Measurements from ENCODE around the gene SMIM26. TPM values are rescaled to one million over a fixed set of nuclear protein-coding genes. Genes with fewer than 3 reads are reported as not detected.
A peak's percentile ranks its signal among the peaks of the same experiment; 100 is the strongest.

The SMIM26 gene
- total and polyA plus RNA-seq, 2 of the 13 experiments (the other 11 are each of a cell fraction or from before 2014, with no cell fraction given), result 214 to 249 TPM

DNA sequence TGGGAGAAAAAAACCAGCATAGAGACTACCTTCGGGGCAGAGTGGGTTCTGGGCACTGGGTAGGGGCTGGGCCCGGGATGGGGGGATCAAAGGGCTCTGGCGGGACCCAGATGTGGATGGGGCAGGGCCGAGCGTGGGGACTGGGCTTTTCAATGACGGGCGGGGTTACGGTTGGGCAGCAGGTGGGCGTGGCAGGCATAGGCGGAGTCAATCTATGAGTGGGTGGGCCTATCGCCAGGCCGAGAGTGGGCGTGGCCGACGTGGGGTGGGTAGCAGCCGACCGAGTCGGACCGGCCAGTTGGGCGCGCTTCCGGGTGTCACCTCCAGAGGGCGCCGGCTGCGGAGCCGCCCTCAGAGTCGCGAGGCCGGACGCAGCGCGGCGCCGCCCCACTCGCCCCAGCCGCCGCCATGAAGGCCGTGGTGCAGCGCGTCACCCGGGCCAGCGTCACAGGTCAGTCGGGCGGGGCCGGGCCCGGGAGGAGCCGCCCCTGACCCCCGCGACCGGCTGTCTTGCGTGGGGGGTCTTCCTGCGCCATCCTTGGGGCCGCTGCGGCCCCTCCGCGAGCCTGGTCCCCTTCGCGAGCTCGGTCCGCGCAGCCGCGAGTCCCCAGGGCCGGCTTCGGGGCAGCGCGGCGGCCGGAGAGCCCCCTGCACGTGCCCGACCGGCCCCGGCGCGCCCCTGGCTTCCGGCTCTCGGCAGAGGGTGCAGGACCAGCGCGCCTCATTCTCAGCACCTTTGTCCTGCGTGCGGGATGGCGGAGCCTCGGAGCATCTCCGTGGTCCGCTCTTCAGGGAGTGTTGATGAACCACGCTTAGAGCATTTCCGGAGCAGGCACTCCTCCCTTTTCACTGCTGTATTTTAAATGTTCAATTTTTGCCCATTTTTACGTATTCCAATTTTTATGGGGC lies 20.7 kb downstream of the SMIM26 start, which contains the start of gene DTD1 (continued):
- TF ChIP-seq TOE1 (CRISPR knock-in tag; IDR thresholded peaks at IDR 0.05) (no peak), ZNF678 (CRISPR knock-in tag; IDR thresholded peaks at IDR 0.05) (no peak), ZFY (CRISPR knock-in tag; IDR thresholded peaks at IDR 0.05) (peak; percentile 91), ATF7 (IDR thresholded peaks at IDR 0.05) (no peak), ATF7 (CRISPR knock-in tag; IDR thresholded peaks at IDR 0.05) (no peak), ZNF878 (CRISPR knock-in tag; IDR thresholded peaks at IDR 0.05) (0 out of 2 replicates have a peak, but pooled peaks have one; percentile 58), PHF8 (CRISPR knock-in tag; IDR thresholded peaks at IDR 0.05) (peak; percentile 62), SMAD9 (CRISPR knock-in tag; IDR thresholded peaks at IDR 0.05) (0 out of 2 replicates have a peak, but pooled peaks have one; percentile 58), ZNF75D (CRISPR knock-in tag; IDR thresholded peaks at IDR 0.05; ENCODE audit: borderline replicate concordance) (no peak), ZNF253 (CRISPR knock-in tag; IDR thresholded peaks at IDR 0.05; ENCODE audit: borderline replicate concordance) (peak; percentile 19; the same call in 1 of the 2 replicates), ZNF614 (CRISPR knock-in tag; IDR thresholded peaks at IDR 0.05; ENCODE audit: borderline replicate concordance) (peak; percentile 30; the same call in 1 of the 2 replicates), ZNF672 (CRISPR knock-in tag; IDR thresholded peaks at IDR 0.05) (no peak), ZNF577 (CRISPR knock-in tag; IDR thresholded peaks at IDR 0.05; ENCODE audit: borderline replicate concordance, low read depth) (no peak), KAT2B (IDR thresholded peaks at IDR 0.05; ENCODE audit: borderline replicate concordance, low read depth, low read length) (no peak), SP1 (IDR thresholded peaks at IDR 0.05) (no peak), SP1 (CRISPR knock-in tag; IDR thresholded peaks at IDR 0.05) (peak; percentile 98), E2F2 (CRISPR knock-in tag; IDR thresholded peaks at IDR 0.05; ENCODE audit: borderline replicate concordance) (0 out of 2 replicates have a peak, but pooled peaks have one; percentile 56), ZNF10 (CRISPR knock-in tag; IDR thresholded peaks at IDR 0.05; ENCODE audit: borderline replicate concordance, low read depth) (no peak), ZNF274 (CRISPR knock-in tag; IDR thresholded peaks at IDR 0.05) (peak; percentile 36), PCBP1 (IDR thresholded peaks at IDR 0.05; ENCODE audit: borderline replicate concordance, low read depth, low read length) (0 out of 2 replicates have a peak, but pooled peaks have one; percentile 36), ZNF558 (CRISPR knock-in tag; IDR thresholded peaks at IDR 0.05; ENCODE audit: borderline replicate concordance) (no peak), SKI (IDR thresholded peaks at IDR 0.05; ENCODE audit: partially characterized antibody) (no peak), FOXJ3 (CRISPR knock-in tag; IDR thresholded peaks at IDR 0.05; ENCODE audit: borderline replicate concordance) (no peak), POLR2G (IDR thresholded peaks at IDR 0.05; ENCODE audit: low read depth, low read length) (peak; percentile 77), ZNF317 (CRISPR knock-in tag; IDR thresholded peaks at IDR 0.05) (no peak), SOX13 (IDR thresholded peaks at IDR 0.05) (no peak), SOX13 (CRISPR knock-in tag; conservative IDR thresholded peaks at IDR 0.05 in 1 of 2, IDR thresholded peaks at IDR 0.05 in 1 of 2) (no peak; a peak in 1 of 4 replicates), TSC22D2 (CRISPR knock-in tag; IDR thresholded peaks at IDR 0.05; ENCODE audit: borderline replicate concordance) (no peak)
- TF ChIP-seq, protein P1, sequence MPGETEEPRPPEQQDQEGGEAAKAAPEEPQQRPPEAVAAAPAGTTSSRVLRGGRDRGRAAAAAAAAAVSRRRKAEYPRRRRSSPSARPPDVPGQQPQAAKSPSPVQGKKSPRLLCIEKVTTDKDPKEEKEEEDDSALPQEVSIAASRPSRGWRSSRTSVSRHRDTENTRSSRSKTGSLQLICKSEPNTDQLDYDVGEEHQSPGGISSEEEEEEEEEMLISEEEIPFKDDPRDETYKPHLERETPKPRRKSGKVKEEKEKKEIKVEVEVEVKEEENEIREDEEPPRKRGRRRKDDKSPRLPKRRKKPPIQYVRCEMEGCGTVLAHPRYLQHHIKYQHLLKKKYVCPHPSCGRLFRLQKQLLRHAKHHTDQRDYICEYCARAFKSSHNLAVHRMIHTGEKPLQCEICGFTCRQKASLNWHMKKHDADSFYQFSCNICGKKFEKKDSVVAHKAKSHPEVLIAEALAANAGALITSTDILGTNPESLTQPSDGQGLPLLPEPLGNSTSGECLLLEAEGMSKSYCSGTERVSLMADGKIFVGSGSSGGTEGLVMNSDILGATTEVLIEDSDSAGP (CRISPR knock-in tag; IDR thresholded peaks at IDR 0.05; ENCODE audit: borderline replicate concordance), result peak; percentile 74

All from HepG2 (cell line).